HG03060 (cell line): Measurements from ENCODE around the gene ZNRF3.
"Not testable (repeated sequence)": the region's sequence is repeated elsewhere in the genome, so short reads cannot be mapped to it uniquely, and the experiment has no call there.

Experiments used
- ATAC-seq: cut with Tn5 transposase; IDR thresholded peaks from one replicate; pipeline ENCODE4 v1.9.1; 2021; ENCODE audit warnings: low read depth, moderate number of reproducible peaks; ENCODE audit not compliant: unreplicated experiment

ZNRF3 gene

DNA sequence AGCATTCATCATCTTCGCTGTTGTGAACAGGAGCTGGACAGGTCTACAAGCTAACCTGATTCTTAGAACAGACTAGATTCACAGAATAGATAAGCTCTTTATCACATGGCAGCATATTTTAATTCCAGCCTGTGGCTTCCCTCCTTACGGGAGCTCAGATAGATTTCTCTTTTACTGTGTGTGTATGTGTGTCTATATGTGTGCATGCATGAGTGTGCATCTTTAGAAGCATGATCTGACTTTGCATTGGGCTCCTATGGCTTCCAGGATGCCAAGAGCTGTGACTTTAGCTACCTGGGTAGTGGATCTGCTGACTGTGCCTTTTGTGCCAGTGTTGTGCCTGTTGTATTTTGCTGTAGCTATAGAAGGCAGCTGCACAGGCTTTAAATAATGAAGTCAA is 44.3 kb downstream of the ZNRF3 start:
- ATAC-seq: no peak

DNA sequence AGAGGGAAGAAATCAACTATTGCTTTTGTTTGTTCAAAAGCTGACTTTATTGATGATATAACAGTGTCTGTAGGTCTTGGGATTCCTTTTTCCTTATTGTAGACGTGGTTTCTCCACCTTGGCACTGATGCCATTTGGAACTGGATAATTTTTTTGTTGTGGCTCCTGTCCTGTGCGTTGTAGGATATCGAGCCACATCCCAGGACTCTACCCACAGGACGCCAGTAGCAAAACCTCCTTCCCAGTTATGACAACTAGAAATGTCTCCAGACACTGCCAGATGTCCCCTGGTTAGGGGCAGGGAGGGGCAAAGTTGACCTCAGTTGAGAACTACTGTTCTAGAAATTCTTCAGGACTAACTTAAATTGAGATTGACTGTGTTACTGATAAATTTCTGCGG is 45.8 kb downstream of the ZNRF3 start:
- no peak for ATAC-seq

DNA sequence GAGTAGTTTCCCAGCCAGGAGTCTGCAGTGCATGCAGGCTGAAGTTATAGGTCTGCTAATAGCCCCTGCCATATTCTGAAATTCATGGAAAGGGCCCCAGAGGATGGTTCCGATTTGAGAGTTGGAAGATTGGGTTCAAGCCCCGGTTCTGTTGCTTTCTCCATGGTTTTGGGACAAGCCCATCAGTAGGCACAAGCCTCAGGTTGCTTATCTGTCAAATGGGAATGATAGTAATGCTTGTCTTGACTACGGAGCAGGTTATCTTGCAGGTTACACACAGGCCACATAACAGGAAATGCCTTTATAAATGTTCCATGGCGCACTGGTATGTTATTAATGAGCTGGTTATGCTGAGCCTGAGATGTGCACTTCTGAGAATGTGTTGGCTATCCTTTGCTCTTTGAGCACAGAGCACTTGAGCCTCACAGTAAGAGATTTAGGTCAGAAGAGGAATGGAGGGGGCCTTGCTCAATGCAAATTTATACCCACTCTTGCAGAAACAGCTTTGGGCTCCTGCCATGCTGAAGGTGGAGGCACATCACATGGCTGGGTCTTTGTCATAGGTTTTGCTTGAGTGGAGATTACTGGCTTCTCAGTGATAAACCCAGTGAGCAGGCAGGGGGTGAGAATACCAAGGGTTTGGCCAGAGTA is 47.1 kb downstream of the ZNRF3 start:
- no peak for ATAC-seq

DNA sequence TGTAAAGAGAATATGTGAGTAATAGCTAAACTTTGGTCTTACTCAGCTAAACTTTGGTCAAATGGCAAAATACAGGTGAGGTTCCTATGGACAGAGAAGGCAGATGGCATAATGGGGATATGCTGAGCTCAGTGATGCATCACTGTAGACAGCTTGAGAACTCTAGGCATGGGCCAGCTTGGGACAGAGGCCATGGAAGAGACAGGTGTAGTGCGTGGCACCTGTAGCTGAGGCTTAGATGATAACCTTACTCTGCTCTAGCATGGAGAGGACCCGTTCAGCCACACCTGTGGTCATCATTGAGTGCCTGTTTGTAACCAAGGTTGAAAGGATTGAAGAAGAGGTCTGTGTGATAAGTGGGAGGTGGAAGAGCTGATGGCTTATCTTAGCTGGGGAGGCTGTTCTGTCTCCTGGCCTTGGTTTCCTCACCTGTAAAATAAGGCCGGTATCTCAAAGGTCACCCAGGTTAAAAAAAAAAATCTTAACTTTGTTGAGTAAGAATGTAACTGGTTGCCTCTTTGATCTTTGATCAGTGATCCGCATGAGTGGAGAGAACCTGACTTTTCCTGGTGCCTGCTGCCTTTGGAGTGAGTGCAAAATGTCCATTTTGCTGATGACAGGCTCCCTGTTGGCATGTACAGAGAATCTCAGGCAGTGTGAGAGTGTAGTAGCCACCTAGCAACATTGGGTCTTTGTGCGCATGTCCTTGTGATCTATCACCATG is 48.6 kb downstream of the ZNRF3 start:
- ATAC-seq: no peak

DNA sequence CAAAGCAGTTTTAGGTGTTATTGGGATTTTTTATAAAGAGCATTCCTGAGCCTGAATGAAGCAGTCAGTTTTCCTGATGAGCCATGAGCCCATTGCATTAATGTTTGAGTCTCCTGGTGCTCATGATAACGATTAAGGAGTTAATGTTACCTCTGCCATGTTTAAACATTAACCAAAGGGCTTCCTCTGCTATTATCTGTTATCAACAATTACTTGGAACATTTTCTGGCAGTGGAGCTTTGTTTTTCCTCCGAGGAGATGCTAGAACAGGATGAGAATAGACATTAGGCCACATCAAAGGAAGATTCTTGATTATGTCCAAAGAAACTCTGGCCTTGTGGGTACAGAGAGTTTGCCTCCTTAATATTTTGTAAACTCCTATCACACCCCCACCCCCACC is 49.9 kb downstream of the ZNRF3 start:
- ATAC-seq: no peak

DNA sequence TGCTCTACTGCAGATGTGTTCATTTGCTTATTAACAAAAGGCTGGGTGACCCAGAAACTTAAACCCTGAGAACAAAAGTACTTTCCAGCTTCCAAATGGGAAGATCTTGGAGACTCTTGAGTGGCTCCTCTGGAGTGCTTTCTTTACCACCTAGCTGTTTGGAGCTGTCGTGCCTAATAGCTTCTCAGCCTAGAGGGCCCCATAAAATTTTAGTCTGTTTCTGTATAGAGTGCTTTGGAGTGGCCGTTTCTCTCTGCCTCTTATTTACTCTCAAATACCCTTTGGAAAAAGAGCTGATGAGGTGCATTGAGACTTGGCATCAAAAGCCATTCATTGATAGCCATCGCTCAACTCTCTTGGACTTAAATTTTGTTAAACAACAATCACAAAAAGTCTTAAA is 50.7 kb downstream of the ZNRF3 start:
- ATAC-seq: no peak

DNA sequence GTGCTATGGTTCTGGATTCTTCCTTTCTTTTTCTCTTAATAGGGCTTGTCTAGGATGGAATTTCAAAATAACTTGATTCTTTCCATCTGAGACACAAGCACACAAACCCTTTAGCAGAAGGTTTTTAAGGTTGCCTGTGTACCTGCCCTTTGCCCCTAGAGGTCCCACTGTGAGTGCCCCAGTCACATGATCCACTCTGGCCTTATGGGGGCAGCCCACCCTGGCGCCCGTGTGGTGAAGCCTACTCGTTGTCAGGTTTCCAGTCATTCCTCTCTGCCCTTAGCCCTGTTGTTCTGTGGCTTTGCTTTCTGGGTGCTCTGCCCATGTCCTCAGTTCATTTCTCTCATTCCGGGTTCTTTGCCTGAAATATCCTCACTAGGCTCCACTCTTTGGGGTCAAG is 51.8 kb downstream of the ZNRF3 start:
- ATAC-seq: no peak

DNA sequence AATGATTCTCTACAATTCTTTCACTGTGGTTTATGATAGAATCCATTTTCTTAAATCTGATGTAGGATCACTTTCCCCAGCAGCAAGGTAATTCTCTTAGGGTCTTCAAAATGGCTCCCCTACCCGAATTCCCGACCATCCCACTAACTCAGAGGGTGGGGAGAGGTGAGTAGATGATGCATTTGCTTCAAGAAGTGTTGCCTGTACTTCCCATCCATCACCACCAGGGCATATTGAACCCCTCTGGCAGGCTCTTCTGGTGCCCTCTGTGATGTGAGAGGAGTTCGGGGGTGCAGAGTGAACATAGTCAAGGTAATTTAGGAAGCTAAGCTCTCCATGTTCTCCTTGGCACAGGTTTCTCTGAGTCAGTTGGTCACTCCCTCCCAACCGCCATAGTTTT is 52.3 kb downstream of the ZNRF3 start:
- no peak for ATAC-seq

DNA sequence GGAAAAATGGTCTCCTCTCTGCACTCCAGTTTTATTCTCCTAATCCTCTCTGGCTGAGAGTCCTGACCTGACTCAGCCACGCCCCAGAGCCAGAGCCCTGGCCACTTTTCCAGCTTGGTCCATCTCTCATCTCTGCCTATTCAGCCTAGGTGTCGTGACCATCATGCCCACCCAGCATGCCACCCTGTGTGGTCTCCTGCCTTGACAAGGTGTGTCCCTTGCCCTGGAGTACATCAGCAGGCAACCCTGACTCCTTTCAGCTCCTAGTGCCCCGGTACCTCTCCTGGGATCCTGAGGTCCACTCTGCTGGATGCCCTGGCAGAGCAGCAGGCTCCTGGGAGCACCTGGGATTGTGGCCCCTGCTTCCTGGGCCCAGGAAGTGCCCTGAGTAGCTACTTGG is 52.8 kb downstream of the ZNRF3 start:
- no peak for ATAC-seq

DNA sequence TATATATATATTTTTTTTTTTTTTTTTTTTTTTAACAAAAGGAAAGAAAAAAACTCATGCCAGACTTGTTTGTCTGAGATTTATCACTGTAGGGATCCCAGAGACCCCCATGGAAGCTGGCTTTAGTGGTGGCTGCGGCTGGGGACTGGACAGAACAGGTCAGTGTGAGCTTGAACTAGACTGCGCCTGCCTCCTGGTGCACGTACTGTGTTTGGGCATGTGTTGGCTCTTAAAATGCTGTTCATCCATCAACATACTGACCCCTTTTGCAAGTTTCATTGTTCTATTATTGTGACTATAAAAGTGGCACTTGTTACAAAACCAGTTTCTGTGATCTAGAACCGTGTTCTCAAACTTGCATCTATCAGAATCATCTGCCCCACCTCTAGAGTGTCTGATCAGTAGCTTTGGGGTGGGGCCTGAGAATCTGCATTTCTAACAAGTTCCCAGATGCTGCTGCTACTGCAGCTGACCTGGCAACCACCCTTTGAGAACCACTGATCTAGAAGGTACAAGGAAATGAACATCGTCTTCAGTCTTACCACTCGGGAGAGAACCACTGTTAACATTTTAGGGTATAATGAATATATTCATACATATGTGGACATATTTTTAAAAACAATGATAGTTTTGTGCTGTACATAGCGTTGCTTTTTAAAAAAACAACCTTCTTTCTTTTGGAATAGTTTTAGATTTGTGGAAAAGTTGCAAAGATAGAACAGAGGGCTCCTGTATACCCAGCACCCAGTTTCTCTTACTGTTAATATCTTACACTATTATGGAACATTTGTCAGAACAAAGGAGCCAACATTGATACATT is 54.0 kb downstream of the ZNRF3 start:
- no peak for ATAC-seq

DNA sequence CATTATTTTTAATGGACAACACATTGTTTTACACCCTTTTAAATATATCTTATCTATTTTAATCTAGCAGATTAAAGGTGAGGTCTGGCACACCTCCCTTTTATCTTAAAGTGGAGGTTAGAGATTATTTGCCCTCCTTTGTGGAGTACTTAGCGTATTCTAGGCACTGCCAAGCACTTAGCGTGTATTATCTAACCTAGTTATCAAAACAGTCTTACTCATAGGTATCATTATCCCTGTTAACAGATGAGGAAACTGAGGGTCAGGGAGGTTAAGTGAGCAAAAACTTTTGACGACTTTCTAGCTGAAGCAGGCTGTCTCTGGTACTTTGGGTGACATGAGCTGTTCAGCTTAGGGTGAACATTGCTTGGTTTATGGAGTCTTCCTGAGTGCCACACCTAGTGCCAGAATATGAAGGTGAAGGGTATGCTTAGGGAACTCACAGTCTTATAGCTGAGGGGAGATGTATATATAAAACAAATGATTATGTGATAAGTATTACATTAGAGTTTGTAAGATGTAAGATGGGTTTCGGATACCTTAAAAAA is 55.0 kb downstream of the ZNRF3 start:
- no peak for ATAC-seq

DNA sequence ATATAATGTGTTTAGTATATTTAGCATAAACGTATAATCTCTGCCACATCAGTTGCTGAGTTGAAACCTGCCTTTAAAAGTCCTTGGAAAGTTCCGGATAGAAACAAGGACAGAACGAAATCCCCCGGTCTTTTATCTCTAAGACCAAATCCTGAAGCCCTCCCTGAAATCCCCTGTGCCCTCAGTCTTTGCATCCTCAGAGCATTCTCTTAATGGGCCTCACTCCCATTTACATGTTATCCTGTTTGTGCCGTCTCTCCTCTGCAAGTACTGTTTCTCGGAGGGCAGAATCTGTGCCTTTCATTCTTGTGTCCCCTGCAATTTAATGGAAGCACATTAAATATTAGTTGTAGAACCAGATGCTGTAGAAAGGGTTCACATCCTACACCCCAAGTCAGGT is 56.0 kb downstream of the ZNRF3 start:
- ATAC-seq: no peak

DNA sequence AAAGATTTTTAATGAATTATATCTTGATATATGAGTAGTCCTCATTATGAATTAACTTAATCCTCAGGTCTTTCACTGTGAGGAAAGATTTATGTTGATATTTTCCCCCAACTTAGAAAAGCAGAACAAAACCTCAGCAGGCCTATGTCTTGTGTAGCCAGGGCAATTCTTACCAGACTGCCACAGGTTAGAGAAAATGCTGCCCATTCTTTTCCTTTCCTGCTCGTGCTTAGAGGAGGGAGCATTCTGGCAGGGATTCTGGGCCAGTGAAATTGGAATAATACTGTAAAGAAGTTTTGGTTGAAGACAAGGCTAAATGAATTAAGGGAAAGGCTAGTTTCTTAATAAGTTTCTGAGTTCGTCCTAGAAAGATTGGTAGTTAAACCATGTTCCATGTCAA is 56.6 kb downstream of the ZNRF3 start:
- no peak for ATAC-seq

DNA sequence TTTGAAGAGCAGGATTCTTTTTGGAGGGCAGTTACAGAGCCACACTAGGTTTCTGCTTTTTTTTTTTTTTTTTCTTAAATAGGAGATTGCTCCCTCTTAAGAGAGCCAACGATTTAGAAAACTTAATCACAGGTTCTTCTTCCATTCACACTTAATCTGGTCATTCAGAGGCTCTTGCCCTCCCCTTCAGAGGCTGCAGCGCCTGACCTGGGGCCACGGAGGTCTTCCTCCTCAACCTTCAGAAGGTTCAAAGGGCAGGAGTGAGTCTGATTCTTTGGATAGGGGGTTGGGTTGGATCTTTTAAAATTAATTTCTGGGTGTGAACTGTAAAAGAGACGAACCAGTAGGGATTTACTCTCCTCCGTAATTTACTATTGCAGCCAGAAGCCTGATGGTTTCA is 57.1 kb downstream of the ZNRF3 start:
- ATAC-seq: no peak

DNA sequence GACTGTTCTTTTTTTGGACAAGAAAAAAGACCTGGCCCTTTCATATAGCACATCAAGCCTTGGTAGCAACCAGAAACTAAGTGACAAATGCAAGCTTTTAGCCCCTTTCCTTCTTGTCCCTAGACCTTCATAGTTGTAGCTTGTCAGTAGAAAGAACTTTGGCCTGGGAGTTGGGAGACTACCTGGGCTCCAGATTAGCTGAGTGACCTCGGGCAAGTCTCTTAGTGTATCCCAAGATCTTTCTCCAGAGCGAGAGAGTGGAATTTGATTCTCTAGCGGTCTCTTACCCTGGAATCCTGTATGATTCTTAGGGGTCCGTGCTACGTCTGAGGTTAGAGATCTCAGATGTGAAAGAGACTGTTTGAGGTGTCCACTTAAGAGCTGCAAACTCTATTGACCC is 59.0 kb downstream of the ZNRF3 start:
- no peak for ATAC-seq

DNA sequence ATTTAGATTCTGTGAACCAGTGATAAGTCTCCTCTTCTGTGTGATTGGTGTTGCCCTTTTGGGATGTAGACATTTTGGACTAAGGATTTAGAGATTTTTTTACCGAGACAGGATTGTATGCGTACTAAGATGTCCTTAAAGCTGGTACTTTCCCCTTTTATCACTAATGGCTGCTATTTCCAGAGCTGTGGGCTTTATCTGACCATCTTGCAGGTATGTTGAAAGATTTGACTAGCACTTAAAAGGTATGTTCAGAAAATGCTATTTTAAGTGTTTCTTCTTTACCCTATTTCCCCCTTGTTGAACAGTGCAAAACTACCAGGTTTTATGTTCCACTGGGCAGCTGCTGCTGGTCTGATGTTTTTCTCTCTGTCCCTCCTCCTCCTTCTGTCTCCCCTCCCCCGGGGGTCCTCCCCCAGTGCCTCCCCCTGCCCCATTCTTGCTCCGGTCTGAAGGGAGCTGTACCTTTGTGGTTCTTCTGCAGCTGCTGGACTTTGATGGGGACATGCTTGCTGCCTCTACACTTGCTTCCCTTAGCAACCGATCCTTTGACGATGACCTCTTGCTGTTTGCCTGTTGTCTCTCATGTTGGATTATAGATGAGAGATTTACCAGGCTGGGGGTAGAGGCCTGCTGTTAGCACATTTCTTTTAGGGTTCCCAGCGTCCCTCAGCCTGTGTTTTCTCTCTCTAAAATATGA is 59.6 kb downstream of the ZNRF3 start:
- ATAC-seq: no peak

DNA sequence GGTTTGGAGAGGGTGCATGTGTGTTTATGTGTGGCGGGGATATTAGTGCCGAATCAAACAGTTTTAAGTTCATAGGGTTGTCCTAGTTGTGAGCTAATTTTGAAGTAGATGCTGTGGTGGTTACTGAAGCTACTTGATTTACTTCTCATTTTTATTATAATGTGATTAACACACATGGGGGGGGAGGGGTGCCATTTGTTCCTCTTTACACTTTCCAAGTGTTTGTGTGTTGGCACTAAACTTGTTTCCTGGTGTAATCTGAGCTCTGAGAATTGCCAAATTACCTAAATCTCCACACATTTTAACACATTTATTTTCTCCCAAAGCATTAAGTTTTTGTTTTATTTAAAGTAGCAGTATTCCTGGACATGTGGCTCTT is 60.1 kb downstream of the ZNRF3 start:
- ATAC-seq: no peak

DNA sequence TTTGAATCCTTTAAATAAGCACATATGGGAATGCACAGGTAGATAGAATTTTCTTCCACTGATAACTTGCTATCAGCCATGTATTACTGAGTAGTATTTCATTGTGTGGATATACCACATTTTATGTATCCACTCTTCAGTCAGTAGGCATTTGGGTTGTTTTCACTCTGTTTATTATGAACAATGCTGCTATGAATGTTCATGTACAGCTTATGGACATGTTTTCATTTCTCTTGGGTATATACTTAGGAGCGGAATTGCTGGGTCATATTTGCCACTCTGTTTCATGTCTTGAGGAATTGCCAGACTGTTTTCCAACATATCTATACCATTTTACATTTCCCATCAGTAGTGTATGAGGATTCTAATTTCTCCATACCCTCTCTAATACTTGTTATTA is 63.8 kb downstream of the ZNRF3 start:
- no peak for ATAC-seq

DNA sequence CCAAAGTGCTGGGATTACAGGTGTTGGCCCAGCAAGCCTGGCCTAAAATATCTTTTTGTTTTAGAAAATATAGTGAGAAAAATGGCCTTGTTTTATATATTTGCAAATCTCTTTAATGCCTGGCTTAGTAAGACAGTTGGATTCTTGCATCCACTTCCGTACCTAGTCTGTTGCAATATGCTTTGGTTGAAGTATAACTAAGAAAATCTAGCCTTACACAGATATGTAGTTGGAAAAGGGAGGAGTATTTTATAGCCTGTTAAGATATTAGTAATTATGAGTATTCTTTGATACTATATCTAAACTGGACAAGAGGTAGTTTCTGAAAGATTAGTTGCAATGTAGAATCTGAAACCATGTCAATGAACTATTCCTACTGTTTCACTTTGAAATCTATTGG is 65.1 kb downstream of the ZNRF3 start:
- ATAC-seq: no peak

DNA sequence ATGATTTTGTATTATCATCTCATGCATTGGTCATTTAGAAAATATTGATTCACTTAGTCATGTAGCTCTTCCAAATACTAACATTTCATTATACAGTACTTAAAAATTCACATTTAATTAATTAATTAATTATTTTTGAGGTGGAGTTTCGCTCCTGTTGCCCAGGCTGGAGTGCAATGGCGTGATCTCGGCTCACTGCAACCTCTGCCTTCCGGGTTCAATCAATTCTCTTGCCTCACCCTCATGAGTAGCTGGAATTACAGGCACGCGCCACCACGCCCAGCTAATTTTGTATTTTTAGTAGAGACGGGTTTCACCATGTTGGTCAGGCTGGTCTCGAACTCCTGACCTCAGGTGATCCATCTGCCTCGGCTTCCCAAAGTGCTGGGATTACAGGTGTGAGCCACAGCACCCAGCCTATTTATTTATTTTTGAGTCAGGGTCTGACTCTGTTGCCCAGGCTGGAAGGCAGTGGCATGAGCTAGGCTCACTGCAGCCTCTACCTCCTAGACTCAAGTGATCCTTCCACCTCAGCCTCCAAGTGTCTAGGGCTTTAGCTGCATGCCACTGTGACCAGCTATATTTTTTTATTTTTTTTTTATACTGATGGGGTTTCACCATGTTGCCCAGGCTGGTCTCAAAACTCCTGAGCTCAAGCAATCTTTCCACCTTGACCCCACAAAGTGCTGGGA is 65.6 kb downstream of the ZNRF3 start:
- not testable (repeated sequence) for ATAC-seq
